Astrocyte of the hippocampus (primary cell): ENCODE measurements around the gene WDR11.

Experiments used
- DNase-seq: peaks from one replicate; pipeline ENCODE4 v3.0.0; 2011; ENCODE audit warnings: low read depth, low spot score

WDR11 gene, protein sequence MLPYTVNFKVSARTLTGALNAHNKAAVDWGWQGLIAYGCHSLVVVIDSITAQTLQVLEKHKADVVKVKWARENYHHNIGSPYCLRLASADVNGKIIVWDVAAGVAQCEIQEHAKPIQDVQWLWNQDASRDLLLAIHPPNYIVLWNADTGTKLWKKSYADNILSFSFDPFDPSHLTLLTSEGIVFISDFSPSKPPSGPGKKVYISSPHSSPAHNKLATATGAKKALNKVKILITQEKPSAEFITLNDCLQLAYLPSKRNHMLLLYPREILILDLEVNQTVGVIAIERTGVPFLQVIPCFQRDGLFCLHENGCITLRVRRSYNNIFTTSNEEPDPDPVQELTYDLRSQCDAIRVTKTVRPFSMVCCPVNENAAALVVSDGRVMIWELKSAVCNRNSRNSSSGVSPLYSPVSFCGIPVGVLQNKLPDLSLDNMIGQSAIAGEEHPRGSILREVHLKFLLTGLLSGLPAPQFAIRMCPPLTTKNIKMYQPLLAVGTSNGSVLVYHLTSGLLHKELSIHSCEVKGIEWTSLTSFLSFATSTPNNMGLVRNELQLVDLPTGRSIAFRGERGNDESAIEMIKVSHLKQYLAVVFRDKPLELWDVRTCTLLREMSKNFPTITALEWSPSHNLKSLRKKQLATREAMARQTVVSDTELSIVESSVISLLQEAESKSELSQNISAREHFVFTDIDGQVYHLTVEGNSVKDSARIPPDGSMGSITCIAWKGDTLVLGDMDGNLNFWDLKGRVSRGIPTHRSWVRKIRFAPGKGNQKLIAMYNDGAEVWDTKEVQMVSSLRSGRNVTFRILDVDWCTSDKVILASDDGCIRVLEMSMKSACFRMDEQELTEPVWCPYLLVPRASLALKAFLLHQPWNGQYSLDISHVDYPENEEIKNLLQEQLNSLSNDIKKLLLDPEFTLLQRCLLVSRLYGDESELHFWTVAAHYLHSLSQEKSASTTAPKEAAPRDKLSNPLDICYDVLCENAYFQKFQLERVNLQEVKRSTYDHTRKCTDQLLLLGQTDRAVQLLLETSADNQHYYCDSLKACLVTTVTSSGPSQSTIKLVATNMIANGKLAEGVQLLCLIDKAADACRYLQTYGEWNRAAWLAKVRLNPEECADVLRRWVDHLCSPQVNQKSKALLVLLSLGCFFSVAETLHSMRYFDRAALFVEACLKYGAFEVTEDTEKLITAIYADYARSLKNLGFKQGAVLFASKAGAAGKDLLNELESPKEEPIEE

DNA sequence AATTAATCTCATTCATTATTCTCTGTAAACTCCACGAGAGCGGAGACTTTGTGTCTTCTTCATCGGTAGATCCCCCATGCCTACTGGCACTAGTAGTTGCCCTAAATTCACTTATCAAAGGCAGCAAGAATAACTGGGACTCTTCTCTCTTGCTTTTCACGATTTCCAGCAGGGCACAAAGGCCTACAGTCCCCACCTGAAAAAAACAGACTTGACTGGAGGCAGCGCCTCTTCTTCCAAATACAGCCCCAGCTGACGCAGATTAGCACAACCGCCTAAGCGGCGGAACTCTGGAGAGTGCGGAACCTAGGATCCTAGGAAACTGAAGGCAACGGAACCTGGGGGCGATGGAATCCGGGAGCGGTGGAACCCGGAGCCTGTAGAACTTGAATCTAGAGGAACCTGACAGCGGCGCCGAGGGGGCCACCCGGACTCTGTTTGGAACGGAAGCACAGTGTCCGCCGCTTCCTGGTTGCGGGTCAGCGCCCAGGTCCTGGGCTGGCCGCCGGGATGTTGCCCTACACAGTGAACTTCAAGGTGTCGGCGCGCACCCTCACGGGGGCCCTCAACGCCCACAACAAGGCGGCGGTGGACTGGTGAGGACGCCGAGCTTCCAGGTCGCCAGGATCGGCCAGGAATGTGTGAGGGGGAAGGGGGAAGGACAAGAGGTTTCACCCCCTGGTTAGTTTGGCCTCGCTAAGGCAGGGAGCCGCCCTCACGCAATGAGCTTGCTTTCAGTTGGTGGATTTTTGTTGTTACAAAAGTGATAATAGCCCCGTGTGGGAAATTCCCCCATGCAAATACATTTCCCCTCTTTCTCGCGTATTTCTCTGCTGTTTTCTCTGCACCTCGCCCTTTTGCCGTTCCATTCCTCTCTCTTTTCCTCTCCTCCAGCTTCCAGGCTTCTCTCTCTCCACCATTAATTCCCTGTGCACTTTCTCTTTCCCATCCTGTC lies at the start of gene WDR11:
Gene WDR11, plus strand, starts transcription at position 452 of the 955 bp plus-strand sequence. Its CDS starts 59 bp downstream, at position 511.
- peak; percentile 96 for DNase-seq

DNA sequence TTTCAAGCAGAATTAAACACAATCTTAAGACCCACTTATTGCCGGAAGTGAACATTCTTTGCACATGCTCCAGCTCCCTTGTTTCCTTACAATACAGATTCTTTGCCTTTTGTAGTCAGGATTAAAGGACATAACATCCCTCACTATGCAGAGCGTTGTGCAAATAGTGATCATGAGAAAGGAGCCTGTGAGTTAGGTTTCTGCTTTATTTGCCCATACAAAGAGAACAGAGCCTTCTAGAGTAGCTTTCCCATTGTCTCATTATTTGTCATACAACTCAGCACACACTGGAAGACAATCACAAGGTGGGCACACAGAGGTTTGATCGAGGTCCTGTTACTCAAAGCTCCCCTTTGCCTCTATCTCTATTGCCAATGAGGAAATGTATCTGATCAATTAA lies 48.2 kb upstream of the WDR11 start:
- no peak for DNase-seq

DNA sequence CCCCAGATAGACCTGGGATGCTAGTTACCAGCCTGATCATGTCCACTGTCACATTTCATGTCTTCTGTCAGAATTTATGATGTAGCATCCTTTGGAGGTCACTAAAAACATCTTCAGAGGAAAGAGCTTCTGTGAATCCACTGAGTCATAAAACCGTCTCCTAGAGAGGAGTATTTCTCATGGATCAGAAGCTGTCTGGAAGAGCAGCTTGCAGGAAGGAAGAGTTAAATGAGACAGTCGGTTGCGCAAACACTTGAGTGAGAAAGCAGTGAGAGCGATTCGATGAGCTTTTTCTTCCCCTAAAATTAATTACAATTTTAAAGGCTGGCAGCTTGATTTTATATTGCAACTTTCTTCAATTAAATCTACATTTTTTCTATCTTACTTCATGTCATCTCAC lies 47.2 kb upstream of the WDR11 start:
- no peak for DNase-seq

DNA sequence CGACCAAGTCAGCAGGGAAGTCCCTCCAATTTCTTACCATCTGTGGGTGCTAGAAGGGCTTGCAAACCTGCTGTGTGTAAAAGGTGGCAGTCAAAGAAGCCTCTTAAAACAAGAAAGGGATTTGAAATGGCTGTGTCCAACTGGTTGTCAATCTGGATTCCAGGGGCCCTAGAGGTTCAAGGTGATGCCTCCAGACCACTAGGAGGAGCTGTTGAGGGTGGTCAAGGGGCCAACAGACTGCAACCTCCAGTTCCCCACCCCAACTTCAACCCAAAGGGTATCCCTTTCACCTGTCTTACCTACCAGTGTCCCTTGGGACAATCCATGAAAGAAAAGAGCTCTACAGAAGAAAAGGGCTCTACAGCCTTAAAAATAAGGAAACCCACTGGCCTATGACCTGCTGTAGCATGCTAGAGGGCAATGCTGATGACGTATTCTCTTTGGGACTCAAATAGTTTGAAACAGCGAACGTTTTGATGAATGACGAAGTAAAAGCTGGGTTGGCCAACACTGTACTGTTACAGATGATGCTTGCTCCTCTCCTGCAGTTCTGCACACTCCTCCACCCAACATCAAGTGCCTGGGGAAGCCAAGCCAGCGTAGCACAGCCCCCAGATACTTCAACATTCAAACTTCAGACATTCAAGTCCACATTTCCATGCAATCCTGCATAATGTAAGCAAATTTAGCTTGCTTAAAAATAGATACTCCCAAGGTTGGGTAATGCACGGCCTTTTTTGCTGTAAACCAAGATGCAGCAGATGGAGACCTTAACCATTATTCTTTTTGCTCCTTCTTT lies 45.9 kb upstream of the WDR11 start:
- DNase-seq = no peak

DNA sequence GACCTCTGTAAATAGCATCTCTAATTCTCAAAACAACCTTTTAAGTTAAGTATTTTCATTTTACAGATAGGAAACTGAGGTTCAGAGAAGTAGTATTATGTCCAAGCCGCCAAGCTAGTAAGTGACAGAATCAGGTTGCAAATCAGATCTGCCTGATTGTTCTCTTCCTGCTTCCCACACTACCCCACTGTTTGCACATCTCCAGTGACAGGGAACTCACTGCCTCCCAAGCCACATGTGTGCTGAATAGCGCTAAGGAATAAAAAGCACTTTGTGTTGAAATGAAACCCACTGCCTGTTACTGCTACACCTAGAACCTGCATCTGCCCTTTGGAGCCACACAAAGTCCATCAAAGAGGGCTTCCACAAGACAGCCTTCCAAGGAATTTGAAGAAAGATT lies 45.1 kb upstream of the WDR11 start:
- DNase-seq = no peak

DNA sequence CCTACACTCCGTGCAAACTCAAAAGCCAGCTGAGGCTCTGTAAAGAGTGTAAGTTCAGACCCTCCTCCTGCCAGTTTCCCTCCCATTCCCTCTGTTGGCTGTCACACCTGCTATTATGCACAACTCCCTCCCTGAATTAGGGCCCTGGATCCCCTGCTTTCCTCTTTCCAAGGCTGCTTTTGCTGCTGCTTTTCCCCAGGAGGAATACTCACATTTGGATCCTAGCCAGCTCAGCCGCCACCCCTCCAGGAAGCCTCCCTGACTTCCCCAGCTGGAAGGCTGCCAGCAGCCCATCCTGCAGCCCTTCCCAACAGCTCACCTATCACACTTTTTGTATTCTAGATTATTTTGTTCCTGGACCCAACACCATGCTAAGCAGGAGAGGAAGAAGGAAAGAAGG lies 40.9 kb upstream of the WDR11 start:
- no peak for DNase-seq

DNA sequence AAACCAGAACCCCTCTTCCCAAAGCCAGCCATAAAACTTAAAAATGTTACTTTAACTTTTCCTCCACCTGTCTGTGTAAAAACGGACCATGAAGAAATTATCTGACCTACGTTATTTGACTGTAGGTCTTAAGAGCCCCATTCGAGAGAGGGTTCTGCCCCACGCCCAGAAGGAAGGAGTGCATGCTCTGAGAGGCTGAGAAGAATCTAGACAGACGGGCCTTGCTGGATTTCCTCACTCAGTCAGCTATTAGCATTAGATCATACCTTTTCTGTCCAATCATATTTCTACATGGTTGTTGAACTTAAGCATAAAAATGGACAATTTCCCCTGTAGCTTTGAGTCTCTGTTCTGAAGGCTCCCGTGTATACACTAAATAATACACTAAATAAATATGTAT lies 38.1 kb upstream of the WDR11 start:
- DNase-seq = no peak

DNA sequence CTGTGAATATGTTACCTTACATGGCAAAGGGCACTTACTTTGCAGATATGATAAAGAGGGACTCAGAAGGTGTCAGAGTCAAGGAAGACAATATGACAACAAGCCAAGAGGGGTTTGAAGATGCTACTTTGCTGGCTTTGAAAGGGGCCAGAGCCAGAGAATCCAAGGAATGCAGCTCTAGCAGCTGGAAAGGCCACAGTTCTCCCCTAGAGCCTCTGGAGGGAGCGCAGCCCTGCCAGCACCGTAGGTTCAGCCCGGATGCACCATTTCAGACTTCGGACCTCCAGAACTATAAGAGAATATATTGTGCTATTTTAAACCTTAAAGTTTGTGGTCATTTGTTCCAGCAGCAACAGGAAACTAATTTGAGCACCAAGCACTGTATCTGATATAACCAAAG lies 32.9 kb upstream of the WDR11 start:
- no peak for DNase-seq

DNA sequence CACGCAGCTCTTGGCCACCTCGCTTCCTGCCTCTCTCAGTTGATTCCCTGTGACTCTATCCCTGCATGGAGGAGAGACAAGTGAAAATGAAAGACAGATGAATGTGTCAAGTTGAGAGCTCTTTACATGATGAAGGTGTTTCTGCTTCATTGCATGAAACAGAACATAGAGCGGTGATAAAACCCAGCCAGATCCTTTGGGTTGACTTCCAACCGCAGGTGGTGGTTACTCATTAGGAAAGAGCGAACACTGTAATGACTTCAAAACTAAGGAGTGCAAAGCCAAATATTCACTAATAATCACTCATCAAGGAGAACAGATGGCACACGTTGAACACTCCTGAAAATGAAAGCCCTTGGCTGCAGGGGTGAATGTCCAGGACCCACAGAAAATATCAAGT lies 31.8 kb upstream of the WDR11 start:
- no peak for DNase-seq

DNA sequence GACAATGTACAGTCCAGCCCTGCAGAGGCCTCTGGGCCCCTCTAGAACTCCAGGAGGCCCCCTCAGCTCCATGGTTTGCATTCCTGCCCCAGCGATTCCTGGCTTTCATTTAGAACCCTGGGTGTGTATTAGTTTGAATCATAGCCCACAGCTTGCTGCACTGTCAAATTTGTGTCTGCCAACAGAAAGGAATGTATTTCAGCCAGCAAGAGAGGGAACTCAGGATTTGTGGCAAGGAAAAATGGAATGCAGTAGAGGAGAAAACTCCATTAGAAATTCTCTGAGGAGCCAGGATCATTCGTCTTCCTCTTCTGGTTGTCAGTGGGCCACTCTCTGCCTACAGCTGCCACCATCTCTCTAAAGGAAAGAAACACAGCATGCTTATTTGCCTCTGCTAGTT lies 27.9 kb upstream of the WDR11 start:
- DNase-seq = peak; percentile 70

DNA sequence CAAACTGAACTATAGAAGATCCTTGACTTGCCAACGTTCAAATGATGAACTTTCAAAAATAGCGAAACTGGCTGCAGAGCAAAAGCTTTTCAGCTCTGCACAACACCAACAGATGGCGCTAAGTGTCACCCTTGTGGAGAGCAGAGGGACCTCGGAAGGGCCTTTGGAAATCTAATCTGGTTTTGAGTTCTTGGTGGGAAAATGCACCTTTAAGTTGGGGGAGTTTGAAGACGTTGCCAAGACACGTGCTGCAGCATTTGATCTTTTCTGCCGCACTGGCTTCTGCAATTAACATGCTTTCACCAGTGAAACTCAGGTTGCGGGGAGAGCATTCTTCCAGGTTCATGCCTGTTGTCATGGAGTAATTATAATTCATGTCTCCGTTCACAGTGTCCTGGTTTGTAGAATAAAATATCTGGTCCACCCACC lies 26.3 kb upstream of the WDR11 start:
- peak; percentile 37 for DNase-seq

DNA sequence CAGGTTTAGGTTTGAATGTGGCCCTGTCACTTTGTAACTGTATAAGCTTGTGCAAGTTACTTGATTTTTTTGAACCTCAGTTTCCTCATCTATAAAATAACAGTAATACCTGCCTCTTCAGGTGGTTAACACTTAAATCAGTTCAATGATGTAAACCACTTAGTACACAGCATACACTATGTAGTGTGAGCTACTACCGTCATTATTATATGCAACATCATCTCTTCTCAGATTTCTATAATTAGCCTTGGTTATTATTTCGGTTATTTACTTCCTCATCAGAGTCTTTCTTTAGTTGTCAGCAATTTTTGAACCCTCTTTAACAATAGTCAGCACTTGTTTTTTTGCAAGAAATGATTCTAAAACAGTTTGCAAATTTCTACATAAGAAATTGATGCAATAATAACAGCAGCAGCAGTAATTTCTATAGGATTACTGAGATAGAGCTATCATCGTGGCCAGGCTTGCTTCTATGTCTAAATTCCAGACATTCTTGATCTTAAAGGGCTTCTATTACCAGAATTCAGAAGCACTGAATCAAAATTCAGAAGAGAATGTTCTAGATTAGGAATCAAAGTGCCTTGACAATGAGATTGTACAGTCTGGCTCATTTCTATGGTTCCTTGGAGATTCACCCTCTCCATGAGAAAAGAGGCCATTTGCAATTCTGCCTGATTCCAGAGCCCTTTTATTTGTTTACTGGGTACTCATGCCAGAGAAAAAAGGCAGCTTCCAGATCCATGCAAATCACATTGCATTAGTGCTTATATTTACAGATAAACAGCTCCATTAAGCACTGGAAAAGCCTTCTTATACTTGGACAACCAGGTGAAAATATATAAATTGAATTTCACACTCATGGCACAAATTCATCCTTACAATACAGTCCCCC lies 25.0 kb upstream of the WDR11 start:
- no peak for DNase-seq

DNA sequence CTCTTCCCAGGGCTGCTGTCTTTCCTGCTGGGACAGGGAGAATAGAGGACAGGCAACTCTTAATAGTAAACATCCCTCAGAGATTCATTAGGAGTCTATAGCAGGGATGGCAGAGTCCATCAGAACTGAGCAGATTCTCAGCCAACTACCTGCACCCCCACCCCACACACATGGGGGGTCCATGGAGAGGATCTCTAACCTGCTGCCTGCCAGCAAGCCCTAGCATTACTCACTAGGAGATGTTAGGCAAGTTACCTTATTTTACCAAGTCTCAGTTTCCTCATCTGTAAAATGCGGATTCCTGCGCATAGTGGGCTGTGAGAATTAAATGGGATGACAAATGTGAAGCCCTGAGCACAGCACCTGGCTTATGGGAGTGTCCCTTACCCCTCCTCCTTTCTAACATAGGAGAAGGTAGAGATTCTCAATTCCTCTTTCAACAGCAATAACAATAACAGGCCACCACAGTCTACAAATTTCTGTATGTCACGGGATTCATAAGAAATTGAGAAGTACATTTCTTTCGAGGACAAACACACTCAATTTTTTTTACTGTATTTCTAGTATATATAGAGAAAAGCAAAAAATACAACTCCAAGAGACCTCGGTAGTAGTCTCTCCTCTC lies 23.8 kb upstream of the WDR11 start:
- DNase-seq = no peak

DNA sequence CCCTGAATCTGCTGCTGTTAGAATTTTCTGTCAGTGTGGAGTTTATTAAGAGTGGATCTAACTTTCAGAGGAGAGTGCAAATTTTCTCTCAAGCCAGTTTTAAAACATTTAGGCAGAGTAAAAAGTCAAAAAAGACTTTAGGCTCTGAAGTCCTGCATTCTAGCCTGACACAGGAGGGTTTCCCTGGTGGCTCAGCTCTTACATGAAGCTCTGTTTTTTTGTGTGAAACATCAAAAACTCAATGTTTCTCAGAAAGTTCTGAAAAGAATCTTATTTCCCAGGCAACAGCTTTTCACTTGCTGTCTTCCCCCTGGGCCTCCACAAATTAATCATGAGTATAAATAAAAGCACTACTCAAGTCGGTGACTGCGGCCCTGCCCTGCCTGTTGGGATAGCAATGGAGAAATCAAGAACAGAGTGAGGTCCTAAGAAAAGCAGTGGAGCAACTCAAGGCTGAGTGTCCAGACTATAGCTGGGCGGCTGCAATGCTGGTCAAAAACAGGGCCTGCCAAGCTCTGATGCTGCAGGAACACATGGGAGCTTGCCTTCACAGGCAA lies 22.3 kb upstream of the WDR11 start:
- DNase-seq = no peak

DNA sequence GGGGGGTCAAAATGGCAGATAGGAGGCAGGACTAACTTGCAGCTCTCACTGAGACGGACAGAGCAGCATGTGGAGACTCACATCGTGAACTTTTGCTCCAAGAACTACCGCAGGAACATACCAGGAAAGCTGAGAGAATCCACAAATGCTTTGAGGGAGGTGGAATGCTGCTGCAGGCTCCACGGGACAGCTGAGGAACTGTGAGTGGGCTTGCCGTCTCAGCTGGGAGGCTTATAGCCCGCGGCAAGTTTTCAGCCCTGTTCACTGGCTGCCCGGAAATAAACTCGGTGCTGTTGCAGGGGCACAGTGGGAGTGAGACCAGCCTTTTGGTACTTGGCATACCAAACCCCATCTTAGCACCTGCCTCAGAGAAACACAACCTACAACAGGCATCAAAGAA lies 19.1 kb upstream of the WDR11 start:
- no peak for DNase-seq

DNA sequence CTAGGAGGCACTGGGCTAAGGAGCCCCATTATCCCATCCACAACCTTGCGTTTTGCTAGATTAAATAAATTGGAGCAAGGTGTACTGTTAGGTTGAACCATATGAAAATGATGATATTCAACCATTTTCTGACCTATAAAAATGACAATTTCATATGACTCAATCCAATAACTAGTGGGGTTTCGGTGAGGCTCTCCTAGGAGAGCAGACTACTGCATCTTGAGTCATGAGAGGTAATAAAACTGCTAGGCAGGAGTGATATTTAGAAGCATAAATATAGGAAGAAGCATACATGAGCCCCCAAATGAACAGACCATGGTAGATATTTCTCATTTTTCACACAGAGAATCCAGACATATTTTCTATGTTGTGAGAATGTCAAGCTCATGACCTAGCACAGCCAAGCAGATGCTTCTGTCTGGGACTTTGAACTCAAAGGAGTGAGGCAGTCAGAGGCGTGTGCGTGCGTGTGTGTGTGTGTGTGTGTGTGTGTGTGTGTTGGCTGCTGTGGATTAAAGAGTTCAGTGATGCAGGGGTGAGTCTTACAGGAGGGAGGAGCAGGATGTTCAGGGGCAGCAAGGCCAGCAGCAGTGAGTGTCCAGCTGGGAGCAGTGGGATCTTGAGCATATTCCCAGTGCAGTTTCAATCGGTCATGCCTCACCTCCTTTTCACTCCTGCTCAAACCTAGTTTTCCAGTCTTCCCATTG lies 17.8 kb upstream of the WDR11 start:
- no peak for DNase-seq

DNA sequence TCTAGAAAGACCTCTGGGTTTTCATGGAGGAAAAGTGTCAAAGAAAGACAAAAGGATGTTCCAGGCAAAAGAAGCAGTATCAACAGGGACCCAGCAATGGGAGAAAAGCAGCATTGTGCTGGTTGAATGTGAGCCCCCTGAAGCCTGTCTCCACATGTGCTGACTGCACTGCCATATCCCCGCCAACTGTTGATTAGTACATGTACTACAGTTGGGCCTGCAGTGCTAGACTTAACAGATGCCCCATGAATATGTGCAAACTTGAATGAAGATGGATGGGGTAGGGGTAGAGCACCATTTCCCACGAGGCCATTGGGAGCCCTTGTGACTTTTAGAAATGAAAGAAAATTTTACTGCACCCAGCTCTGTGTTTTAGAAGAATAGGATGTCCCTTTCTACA lies 15.6 kb upstream of the WDR11 start:
- DNase-seq = no peak

DNA sequence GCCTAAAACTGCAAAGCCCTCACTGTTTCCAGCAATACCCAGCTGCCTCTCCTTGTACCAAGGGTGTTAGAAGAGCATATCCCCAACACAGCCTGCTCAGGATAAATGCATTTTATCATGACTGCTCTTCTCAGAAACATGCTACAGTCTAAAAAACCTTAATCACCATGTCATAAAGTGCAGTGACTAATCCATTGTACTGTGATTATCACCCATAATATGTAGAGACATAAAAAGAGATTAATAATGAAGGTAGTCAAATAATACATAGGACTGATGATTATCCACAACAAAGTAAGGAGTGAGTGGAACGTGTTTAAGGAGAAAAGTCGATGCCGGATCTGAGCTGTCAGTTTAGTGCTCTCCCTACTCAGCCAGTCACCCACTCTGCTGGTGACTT lies 12.2 kb upstream of the WDR11 start:
- no peak for DNase-seq
